GM12878 (cell line): ENCODE measurements around the gene ABCG2. TPM values are rescaled to one million over a fixed set of nuclear protein-coding genes. Genes with fewer than 3 reads are reported as not detected.

Experiments
- ATAC-seq: fragments of 200-7000 bp; cut with Tn5 transposase; 3 replicates; pipeline ENCODE4 v1.9.1; 2020; ENCODE audit warnings: mild to moderate bottlenecking, moderate library complexity
- BruUV-seq: library from RNA; stranded (reverse); fragments of 400-500 nt; replicated peaks from 2 replicates; lab custom pipeline; 2021; lab: Mats Ljungman, UMichigan
- CTCF ChIA-PET: fragments of 300-600 bp; sonication (Branson Sonifier 250); formaldehyde crosslinking; extraction: SDS; loops from one replicate; lab custom pipeline; 2021; ENCODE audit warnings: inconsistent platforms; lab: Yijun Ruan, JAX
- POLR2A ChIA-PET: fragments of 350-600 bp; formaldehyde crosslinking; extraction: SDS; loops from one replicate; lab custom pipeline; 2021; ENCODE audit warnings: inconsistent platforms; lab: Charles Lee
- RAD21 ChIA-PET: fragments of 300-600 bp; sonication (Branson Sonifier 250); formaldehyde crosslinking; loops from one replicate; lab custom pipeline; 2023; ENCODE audit warnings: antibody characterized with exemption; ENCODE audit not compliant: unreplicated experiment; lab: Charles Lee
- SMC1A ChIA-PET: fragments of 300-600 bp; sonication (Branson Sonifier 250); formaldehyde crosslinking; loops from one replicate; lab custom pipeline; 2023; ENCODE audit not compliant: unreplicated experiment, uncharacterized antibody; lab: Charles Lee
- DNase-seq: peaks from one replicate; pipeline ENCODE4 v3.0.0-alpha.2; 2011; ENCODE audit warnings: low read depth, low spot score
- FAIRE-seq: peaks from 3 replicates; lab custom pipeline; 2011; peaks lifted over from hg19 to GRCh38; lab: Jason Lieb, UNC
- H2AFZ ChIP-seq: 2 replicates; pipeline ENCODE4 v1.6.0; 2011; ENCODE audit warnings: low read depth, low read length, control low read depth; ENCODE audit not compliant: control insufficient read depth
- H3K27ac ChIP-seq: 2 replicates; pipeline ENCODE4 v1.5.1; 2011; ENCODE audit warnings: control low read depth; ENCODE audit not compliant: control insufficient read depth, insufficient read depth
- H3K27me3 ChIP-seq, 2 experiments: replicated peaks in 1 of 2; 2 replicates each; pipeline versions ENCODE4 v1.6.0 to v1.6.1; 2011; ENCODE audit warnings: low read length in 1 of 2; ENCODE audit not compliant: control insufficient read depth in 2 of 2, insufficient read depth in 2 of 2
- H3K36me3 ChIP-seq, 2 experiments: 2 replicates each; pipeline ENCODE4 v1.5.1; 2011; ENCODE audit warnings: low read length in 1 of 2; ENCODE audit not compliant: control insufficient read depth in 2 of 2, insufficient read depth in 2 of 2
- H3K4me1 ChIP-seq: 2 replicates; pipeline ENCODE4 v1.6.1; 2011; ENCODE audit warnings: mild to moderate bottlenecking, low read length, moderate library complexity, mixed read lengths; ENCODE audit not compliant: control insufficient read depth, insufficient read depth
- H3K4me2 ChIP-seq: 2 replicates; pipeline ENCODE4 v1.6.0; 2011; ENCODE audit warnings: control low read depth; ENCODE audit not compliant: control insufficient read depth, insufficient read depth
- H3K4me3 ChIP-seq: fragments of 200-600 bp; sonication (generic); 2 replicates; pipeline ENCODE4 v1.5.1; 2016
- H3K79me2 ChIP-seq: 2 replicates; pipeline ENCODE4 v1.6.0; 2011; ENCODE audit warnings: low read length; ENCODE audit not compliant: control insufficient read depth, insufficient read depth
- H3K9ac ChIP-seq: 2 replicates; pipeline ENCODE4 v1.8.0; 2011; ENCODE audit warnings: low read length, control low read depth, mixed read lengths; ENCODE audit not compliant: control insufficient read depth, insufficient read depth
- H3K9me3 ChIP-seq: replicated peaks from 3 replicates; pipeline ENCODE4 v1.5.1; 2011; ENCODE audit warnings: mild to moderate bottlenecking, low read length; ENCODE audit not compliant: control insufficient read depth, insufficient read depth
- H4K20me1 ChIP-seq: 2 replicates; pipeline ENCODE4 v1.6.0; 2011; ENCODE audit not compliant: control insufficient read depth, insufficient read depth
- BMI1 ChIP-seq: fragments of 450-650 bp; IDR thresholded peaks from 2 replicates; pipeline ENCODE4 v1.6.1; 2016; ENCODE audit warnings: mild to moderate bottlenecking, moderate library complexity, borderline replicate concordance
- CUX1 ChIP-seq: IDR thresholded peaks from 2 replicates; pipeline ENCODE4 v1.6.1; 2012; ENCODE audit warnings: improper control_type of control experiment, low read depth, low read length; ENCODE audit not compliant: insufficient replicate concordance
- E2F4 ChIP-seq: IDR thresholded peaks from 2 replicates; pipeline ENCODE4 v1.6.1; 2012; ENCODE audit warnings: low read depth, low read length, improper control_type of control experiment
- ESRRA ChIP-seq: IDR thresholded peaks from 2 replicates; pipeline ENCODE4 v1.6.1; 2012; ENCODE audit warnings: mild to moderate bottlenecking, low read length, improper control_type of control experiment
- HCFC1 ChIP-seq: fragments of 150-350 bp; IDR thresholded peaks from 2 replicates; pipeline ENCODE4 v1.6.1; 2014; ENCODE audit warnings: low read length
- HSF1 ChIP-seq: fragments of 150-350 bp; IDR thresholded peaks from 2 replicates; pipeline ENCODE4 v1.6.1; 2014; ENCODE audit warnings: mild to moderate bottlenecking, low read depth, low read length
- MXI1 ChIP-seq: fragments of 150-350 bp; IDR thresholded peaks from 2 replicates; pipeline ENCODE4 v1.6.1; 2011; ENCODE audit warnings: low read depth, mild to moderate bottlenecking, inconsistent platforms, low read length, improper control_type of control experiment
- NBN ChIP-seq: fragments of 450-650 bp; IDR thresholded peaks from 2 replicates; pipeline ENCODE4 v1.6.1; 2016
- POU2F2 ChIP-seq: IDR thresholded peaks from 3 replicates; pipeline ENCODE4 v1.6.1; 2011; ENCODE audit warnings: low read depth, mild to moderate bottlenecking, low read length, borderline replicate concordance
- RELB ChIP-seq: fragments of 450-650 bp; IDR thresholded peaks from 2 replicates; pipeline ENCODE4 v1.6.1; 2017; ENCODE audit warnings: low read depth, mild to moderate bottlenecking, moderate library complexity
- SREBF2 ChIP-seq: IDR thresholded peaks from 2 replicates; pipeline ENCODE4 v1.6.1; 2012; ENCODE audit warnings: mild to moderate bottlenecking, low read length
- TBL1XR1 ChIP-seq: IDR thresholded peaks from 2 replicates; pipeline ENCODE4 v1.6.1; 2012; ENCODE audit warnings: low read depth, low read length, improper control_type of control experiment
- WGBS: methylation state at CpG from one replicate; pipeline ENCODE4 v1.1.6; 2016; ENCODE audit warnings: low lambda C conversion rate; ENCODE audit not compliant: insufficient replicate concordance, insufficient coverage; ENCODE audit errors: missing lambda C conversion rate; 5-methylcytosine and 5-hydroxymethylcytosine counted together
- in situ Hi-C: fragments of 300-500 bp; cut with MboI; formaldehyde crosslinking; loops from 9 replicates; pipeline ENCODE4 v1.14.3; 2018; ENCODE audit warnings: mixed read lengths
- intact Hi-C: fragments of 100-400 bp; cut with micrococcal nuclease; formaldehyde crosslinking; loops from one replicate; pipeline ENCODE4 v1.14.2; 2022; ENCODE audit not compliant: unreplicated experiment
- polyA plus RNA-seq, 11 experiments: library from polyadenylated mRNA; depleted of rRNA in 4 of 11; unstranded in 6 of 11; stranded (reverse) in 5 of 11; fragments of >200 nt; fragmentation: Nextera tagmentation in 4 of 11; fragmentation: Illumina TruSeq in 1 of 11; extraction: Ambion mirVana in 4 of 11; extraction: Trizol in 1 of 11; gene quantifications; 1 replicate in 1 of 11; 2 replicates in 10 of 11; pipeline versions ENCODE4 v1.2.1 to v1.2.3, GENCODE V29; 2011 to 2016; ENCODE audit warnings: inconsistent platforms in 2 of 11, missing spikeins in 2 of 11, low read depth in 1 of 11
- total RNA-seq, 4 experiments: library from RNA; depleted of rRNA in 3 of 4; stranded (reverse); fragments of >200 nt in 3 of 4; fragmentation: Illumina TruSeq in 1 of 4; extraction: Trizol in 1 of 4; gene quantifications; 2 replicates each; pipeline versions ENCODE4 v1.2.1 to v1.2.3, GENCODE V29; 2013 to 2021

ABCG2 gene
- total and polyA plus RNA-seq, 10 of the 15 experiments (the other 5 are each of a cell fraction or from before 2014, with no cell fraction given), result 0.03 to 0.06 (median 0.04) TPM; not detected in 7

GRCh38 chr4:88134111-88134510, 24.3 kb downstream of the ABCG2 start (continued):
- no peak for TF ChIP-seq E2F4
- TF ChIP-seq NBN, result no peak
- TF ChIP-seq TBL1XR1, result no peak
- TF ChIP-seq POU2F2, result no peak
- no peak for TF ChIP-seq SREBF2

- BruUV-seq, result no TSS peak
- Histone ChIP-seq H3K4me3 (no peak overlapping the region), H3K4me2 (no peak overlapping the region), H3K9me3 (no peaks in the 10 kb centered on the region), H4K20me1 (no peaks in the 10 kb centered on the region), H3K79me2 (no peaks in the 10 kb centered on the region), H3K4me1 (no peaks in the 10 kb centered on the region), H3K9ac (no peak overlapping the region), H3K36me3 (no peaks in the 10 kb centered on the region), H2AFZ (no peak overlapping the region), H3K27me3 (no peaks in the 10 kb centered on the region), H3K27ac (no peak overlapping the region)
- FAIRE-seq, result no peak
- CTCF ChIA-PET, result no interaction called here
- in situ Hi-C loops, result no loop called here
- RAD21 ChIA-PET, result no interaction called here
- POLR2A ChIA-PET, result no interaction called here
- intact Hi-C loops, result no loop called here
- SMC1A ChIA-PET, result interaction anchor here (0.7 kb wide), 1 partner anchor 178 kb away, joined by 3 read pairs; no protein-coding TSS in a partner anchor
- no peak for ATAC-seq
- 48% methylated on average over 9 of the region's 9 CpGs for WGBS
- DNase-seq, result no peak
- TF ChIP-seq RELB, result no peak
- no peak for TF ChIP-seq HCFC1
- TF ChIP-seq ESRRA, result no peak
- no peak for TF ChIP-seq HSF1
- TF ChIP-seq MXI1, result no peak
- no peak for TF ChIP-seq CUX1
- TF ChIP-seq BMI1, result no peak
Observed at GRCh38 chr4:88130544-88131305, 27.7 kb downstream of the ABCG2 start.
